ENCODE measurements around the gene YY1.
"Not testable (repeated sequence)": the region's sequence is repeated elsewhere in the genome, so short reads cannot be mapped to it uniquely, and the experiment has no call there.

The YY1 gene

GRCh38 chr14:100285021-100285912 is 46.3 kb downstream of the YY1 start:
- DNase-seq: no peak

- no peak for DNase-seq
Measured at GRCh38 chr14:100285913-100286400, 47.0 kb downstream of the YY1 start.

DNA sequence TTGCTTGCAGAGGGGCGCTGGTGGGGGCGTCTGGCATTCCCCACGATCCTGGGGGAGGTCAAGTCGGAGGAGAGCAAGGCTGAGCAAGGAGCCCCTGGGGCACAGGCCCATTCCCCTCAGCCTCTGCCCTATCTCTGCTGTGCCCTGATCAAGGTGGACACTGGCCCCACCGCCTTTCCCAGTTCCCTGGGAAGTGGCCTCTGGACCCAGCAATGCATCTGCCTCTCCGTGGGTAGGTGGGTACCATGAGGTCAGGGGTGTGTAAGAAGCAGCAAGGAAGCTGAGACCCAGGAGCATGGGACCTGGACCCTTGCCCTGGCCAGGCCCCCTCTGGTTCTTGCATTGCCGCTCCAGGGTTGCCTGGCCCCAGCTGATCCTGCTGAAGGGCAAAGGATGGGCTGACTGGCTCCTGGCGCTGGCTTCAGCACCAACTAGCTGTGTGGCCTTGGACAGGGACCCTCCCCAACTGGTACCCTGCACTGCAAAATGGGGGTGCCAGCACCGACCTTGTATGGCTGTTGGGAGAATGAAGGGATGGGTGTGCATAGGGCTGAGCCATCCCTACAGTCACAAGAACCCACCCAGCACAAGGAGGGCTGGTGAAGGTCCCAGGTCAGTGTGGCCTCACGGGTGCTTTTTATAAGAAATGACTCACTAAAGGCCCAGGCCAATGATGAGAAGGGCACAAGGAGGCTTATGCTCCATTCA is 47.7 kb downstream of the YY1 start:
- DNase-seq: no peak

- no peak for DNase-seq
Measured at GRCh38 chr14:100287202-100287997, 48.5 kb downstream of the YY1 start.

- DNase-seq: not testable (repeated sequence)
Measured at GRCh38 chr14:100287998-100288295, 49.0 kb downstream of the YY1 start.

- no peak for DNase-seq
Measured at GRCh38 chr14:100288382-100289185, 49.6 kb downstream of the YY1 start.

- DNase-seq: no peak
Measured at GRCh38 chr14:100289916-100290606, 51.1 kb downstream of the YY1 start.

DNA sequence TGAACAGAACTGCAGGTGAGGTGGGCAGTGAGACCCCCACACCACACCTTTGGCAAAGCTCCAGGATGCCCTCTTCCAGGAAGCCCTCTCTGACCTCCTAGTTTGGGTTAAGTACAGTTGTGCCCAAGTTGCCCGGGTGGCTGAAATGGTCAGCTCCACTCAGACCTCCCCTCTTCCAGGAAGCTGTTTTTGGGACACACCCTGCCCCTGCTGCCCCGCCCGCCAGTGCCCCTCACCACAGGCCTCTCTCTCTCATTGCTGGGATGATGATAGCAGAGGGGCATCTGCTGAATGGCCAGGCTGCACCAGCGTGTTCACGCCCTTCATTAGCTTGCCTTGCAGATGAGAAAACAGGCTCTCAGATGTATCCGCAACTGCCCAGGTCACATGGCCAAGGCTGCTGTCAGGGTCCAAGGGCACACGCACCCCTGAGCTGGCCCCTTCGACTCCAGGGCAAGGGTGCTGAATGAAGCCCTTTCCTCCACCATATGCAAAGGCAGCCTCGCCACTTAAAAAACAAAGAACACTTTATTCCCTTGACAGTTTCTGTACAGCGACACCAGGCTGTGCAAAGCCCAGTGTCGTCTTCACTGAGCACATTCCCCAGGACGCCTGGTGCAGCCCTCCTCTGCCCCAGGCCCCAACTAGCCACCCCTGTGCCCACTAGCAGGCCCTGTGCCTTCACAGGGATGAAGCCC is 51.8 kb downstream of the YY1 start:
- no peak for DNase-seq

GRCh38 chr14:100291305-100292075 is 52.5 kb downstream of the YY1 start:
- no peak for DNase-seq

- DNase-seq: no peak
Measured at GRCh38 chr14:100292301-100292775, 53.4 kb downstream of the YY1 start.

- DNase-seq: no peak
Measured at GRCh38 chr14:100292776-100293461, 54.0 kb downstream of the YY1 start.

DNA sequence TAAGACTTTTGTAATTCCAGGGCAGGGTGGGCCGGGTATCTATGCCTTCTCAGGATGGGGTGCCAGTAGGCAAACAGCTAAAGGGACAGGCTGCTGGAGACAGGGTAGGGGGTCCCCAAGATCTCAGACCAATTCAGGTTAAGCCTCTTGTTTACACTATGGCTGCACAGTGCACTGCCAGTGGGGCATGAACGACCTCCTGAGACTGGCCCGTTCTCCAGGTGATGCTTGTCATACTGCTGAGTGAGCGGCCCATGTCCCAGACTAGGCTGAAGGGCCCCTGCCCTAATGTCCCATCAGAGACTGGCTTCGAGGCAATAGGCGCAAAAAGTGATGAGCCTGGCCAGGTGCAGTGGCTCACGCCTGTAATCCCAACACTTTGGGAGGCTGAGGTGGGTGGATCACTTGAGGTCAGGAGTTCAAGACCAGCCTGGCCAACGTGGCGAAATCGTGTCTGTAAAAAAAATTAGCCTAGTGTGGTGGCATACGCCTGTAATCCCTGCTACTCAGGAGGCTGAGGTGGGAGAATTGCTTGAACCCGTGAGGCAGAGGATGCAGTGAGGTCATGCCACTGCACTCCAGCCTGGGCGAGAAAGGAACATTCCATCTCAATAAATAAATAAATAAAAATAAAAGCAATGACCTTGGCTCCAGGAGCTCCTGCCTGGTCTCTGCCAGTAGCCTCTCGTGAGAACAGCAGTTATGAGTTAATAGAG is 54.7 kb downstream of the YY1 start:
- no peak for DNase-seq

DNA sequence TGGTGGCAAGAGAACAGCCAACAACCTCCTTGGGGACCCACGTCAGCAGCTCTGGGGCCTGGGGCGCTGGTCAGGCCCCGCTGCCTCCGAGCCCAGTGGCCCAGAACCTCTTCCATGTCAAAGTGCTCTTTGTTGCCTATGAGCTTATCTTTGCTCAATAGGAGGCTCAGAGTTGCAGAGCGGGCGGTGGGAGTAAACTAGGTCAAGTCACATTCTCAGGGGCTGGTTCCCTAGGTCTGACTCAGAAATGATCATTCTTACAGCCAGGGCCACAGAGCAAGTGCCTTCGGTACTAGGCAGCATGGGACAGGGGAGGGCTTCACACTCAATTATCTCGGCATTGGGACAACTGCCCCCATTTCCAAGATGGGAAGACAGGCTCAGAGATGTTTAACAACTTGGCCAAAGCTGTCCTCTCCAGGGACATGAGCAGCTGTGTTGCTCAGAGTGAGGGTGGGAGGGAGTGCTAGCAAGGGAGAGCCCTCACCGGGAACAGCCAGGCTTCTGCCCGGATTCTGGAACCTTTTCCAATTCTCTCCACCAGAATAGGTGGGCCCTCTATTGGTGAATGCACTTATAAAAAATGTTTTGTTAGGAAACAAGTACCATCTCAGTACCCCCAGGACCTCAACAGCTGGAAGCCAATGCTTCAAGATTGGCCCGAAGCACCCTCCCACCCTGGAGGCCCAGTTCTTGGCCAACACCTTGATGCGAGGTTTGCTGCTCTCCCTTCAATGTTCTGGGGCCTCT is 55.4 kb downstream of the YY1 start:
- no peak for DNase-seq

DNA sequence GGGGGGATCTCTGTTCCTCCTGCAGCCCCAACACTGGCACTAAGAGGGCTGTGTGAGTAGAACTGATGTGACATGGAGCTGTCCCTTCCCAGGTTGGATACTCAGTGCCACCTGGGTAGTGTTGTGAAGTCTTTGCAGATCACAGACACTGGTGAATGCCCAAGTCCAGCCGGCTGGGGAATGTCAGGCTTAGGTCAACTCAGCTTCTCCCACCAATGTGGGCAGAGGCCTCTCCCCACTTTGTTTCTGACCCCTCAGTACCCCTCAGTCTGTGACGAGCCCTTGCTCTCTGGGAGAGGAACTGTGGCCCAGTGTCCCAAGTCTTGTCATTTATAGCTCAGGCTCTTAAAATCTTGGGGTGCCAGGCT is 56.0 kb downstream of the YY1 start:
- DNase-seq: no peak

- no peak for DNase-seq
Measured at GRCh38 chr14:100295376-100296105, 56.6 kb downstream of the YY1 start.

GRCh38 chr14:100296106-100296651 is 57.2 kb downstream of the YY1 start:
- DNase-seq: no peak

- not testable (repeated sequence) for DNase-seq
Measured at GRCh38 chr14:100296729-100297128, 57.8 kb downstream of the YY1 start.
